ENCODE data around the gene REPIN1. TPM values are rescaled to one million over a fixed set of nuclear protein-coding genes. Genes with fewer than 3 reads are reported as not detected.
A peak's percentile ranks its signal among the peaks of the same experiment; 100 is the strongest.

REPIN1 gene
- total and polyA plus RNA-seq, 9 of the 15 experiments (the other 6 are each of a cell fraction or from before 2014, with no cell fraction given): 8.1 to 283 (median 94.3) TPM

GRCh38 chr7:150378115-150378852 lies 9.7 kb downstream of the REPIN1 start (continued):
- peak in 1 of 2 experiments; percentile 57; a peak in 1 of 4 replicates for TF ChIP-seq SRF (CRISPR knock-in tag; IDR thresholded peaks at IDR 0.05)
- TF ChIP-seq FOXM1 (IDR thresholded peaks at IDR 0.05; ENCODE audit: low read depth): no peak
- TF ChIP-seq FOXM1 (CRISPR knock-in tag; IDR thresholded peaks at IDR 0.05; ENCODE audit: low read depth): peak; percentile 25; the same call in 1 of the 2 replicates
- TF ChIP-seq ASH1L (IDR thresholded peaks at IDR 0.05; ENCODE audit: borderline replicate concordance, low read depth, partially characterized antibody): no peak
- TF ChIP-seq SMAD4 (CRISPR knock-in tag; conservative IDR thresholded peaks at IDR 0.05): no peak
- TF ChIP-seq TBP (optimal IDR thresholded peaks at IDR 0.05; ENCODE audit: low read depth, low read length): peak; percentile 52
- peak; percentile 19; the same call in 1 of the 2 replicates for TF ChIP-seq ZBTB2 (IDR thresholded peaks at IDR 0.05)
- TF ChIP-seq UBTF (IDR thresholded peaks at IDR 0.05; ENCODE audit: borderline replicate concordance in 1 of 2, low read depth in 2 of 2, low read length in 2 of 2): peak in 1 of 2 experiments; percentile 75; a peak in 2 of 4 replicates
- TF ChIP-seq, protein P1, sequence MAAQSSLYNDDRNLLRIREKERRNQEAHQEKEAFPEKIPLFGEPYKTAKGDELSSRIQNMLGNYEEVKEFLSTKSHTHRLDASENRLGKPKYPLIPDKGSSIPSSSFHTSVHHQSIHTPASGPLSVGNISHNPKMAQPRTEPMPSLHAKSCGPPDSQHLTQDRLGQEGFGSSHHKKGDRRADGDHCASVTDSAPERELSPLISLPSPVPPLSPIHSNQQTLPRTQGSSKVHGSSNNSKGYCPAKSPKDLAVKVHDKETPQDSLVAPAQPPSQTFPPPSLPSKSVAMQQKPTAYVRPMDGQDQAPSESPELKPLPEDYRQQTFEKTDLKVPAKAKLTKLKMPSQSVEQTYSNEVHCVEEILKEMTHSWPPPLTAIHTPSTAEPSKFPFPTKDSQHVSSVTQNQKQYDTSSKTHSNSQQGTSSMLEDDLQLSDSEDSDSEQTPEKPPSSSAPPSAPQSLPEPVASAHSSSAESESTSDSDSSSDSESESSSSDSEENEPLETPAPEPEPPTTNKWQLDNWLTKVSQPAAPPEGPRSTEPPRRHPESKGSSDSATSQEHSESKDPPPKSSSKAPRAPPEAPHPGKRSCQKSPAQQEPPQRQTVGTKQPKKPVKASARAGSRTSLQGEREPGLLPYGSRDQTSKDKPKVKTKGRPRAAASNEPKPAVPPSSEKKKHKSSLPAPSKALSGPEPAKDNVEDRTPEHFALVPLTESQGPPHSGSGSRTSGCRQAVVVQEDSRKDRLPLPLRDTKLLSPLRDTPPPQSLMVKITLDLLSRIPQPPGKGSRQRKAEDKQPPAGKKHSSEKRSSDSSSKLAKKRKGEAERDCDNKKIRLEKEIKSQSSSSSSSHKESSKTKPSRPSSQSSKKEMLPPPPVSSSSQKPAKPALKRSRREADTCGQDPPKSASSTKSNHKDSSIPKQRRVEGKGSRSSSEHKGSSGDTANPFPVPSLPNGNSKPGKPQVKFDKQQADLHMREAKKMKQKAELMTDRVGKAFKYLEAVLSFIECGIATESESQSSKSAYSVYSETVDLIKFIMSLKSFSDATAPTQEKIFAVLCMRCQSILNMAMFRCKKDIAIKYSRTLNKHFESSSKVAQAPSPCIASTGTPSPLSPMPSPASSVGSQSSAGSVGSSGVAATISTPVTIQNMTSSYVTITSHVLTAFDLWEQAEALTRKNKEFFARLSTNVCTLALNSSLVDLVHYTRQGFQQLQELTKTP (IDR thresholded peaks at IDR 0.05; ENCODE audit: low read depth in 1 of 2, partially characterized antibody in 2 of 2): peak in 1 of 2 experiments; percentile 34
- no peak for TF ChIP-seq ZNF639 (CRISPR knock-in tag; conservative IDR thresholded peaks at IDR 0.05 in 1 of 2, IDR thresholded peaks at IDR 0.05 in 1 of 2)
- TF ChIP-seq NRF1 (conservative IDR thresholded peaks at IDR 0.05 in 1 of 2, IDR thresholded peaks at IDR 0.05 in 1 of 2): no peak
- TF ChIP-seq CBFB (CRISPR knock-in tag; IDR thresholded peaks at IDR 0.05): no peak
- TF ChIP-seq SNRNP70 (optimal IDR thresholded peaks at IDR 0.05; ENCODE audit: low read depth, low read length): no peak
- TF ChIP-seq ZNF134 (CRISPR knock-in tag; conservative IDR thresholded peaks at IDR 0.05): no peak
- no peak for TF ChIP-seq GTF2A2 (tag; IDR thresholded peaks at IDR 0.05)
- peak; percentile 27 for TF ChIP-seq MAX (CRISPR knock-in tag; IDR thresholded peaks at IDR 0.05)
- no peak for TF ChIP-seq ZNF224 (CRISPR knock-in tag; IDR thresholded peaks at IDR 0.05)

Measured in K562 (cell line).